NB4 (cell line): Measurements from ENCODE around the gene IFI27L1.

ENCODE experiments used
- DNase-seq: peaks from one replicate; pipeline ENCODE4 v3.0.0; 2010; ENCODE audit warnings: low read depth
- H3K4me3 ChIP-seq: one replicate; pipeline ENCODE4 v1.5.1; 2011; ENCODE audit warnings: mild to moderate bottlenecking, low read depth, low read length, moderate library complexity
- CTCF ChIP-seq: IDR thresholded peaks from one replicate; pipeline ENCODE4 v1.5.1; 2012; ENCODE audit warnings: low read depth, low read length
- MYC ChIP-seq: IDR thresholded peaks from 2 replicates; pipeline ENCODE4 v1.6.1; 2011; ENCODE audit warnings: low read depth, low read length
- POLR2A ChIP-seq: IDR thresholded peaks from 2 replicates; pipeline ENCODE4 v1.6.1; 2011; ENCODE audit warnings: mild to moderate bottlenecking; ENCODE audit not compliant: insufficient read length; ENCODE audit errors: extremely low read depth
- TF ChIP-seq, protein P1 (sequence below): IDR thresholded peaks from 2 replicates; pipeline ENCODE4 v1.6.1; 2011; ENCODE audit warnings: low read depth, low read length

Gene IFI27L1

DNA sequence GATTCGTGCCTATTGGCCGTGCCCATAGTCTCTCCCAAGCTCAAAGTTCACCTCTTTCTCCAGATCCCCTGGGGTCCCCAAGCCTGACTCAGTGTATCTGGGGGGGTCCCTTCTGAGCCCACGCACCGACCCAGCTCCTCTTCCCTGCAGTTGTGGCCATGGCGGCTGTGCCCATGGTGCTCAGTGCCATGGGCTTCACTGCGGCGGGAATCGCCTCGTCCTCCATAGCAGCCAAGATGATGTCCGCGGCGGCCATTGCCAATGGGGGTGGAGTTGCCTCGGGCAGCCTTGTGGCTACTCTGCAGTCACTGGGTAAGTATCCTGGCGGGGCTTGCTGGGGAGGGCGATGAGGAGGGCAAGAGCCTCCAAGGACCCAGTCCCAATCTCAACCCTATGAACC is 34.5 kb downstream of the IFI27L1 start:
- TF ChIP-seq CTCF: no peak
- TF ChIP-seq MYC: no peak
- TF ChIP-seq POLR2A: no peak
- TF ChIP-seq, protein P1, sequence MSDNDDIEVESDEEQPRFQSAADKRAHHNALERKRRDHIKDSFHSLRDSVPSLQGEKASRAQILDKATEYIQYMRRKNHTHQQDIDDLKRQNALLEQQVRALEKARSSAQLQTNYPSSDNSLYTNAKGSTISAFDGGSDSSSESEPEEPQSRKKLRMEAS: no peak
- no peak for DNase-seq
- no peak overlapping the region for H3K4me3 ChIP-seq

GRCh38 chr14:94116701-94117100 is 35.6 kb downstream of the IFI27L1 start:
- no peak overlapping the region for H3K4me3 ChIP-seq
- no peak for DNase-seq

DNA sequence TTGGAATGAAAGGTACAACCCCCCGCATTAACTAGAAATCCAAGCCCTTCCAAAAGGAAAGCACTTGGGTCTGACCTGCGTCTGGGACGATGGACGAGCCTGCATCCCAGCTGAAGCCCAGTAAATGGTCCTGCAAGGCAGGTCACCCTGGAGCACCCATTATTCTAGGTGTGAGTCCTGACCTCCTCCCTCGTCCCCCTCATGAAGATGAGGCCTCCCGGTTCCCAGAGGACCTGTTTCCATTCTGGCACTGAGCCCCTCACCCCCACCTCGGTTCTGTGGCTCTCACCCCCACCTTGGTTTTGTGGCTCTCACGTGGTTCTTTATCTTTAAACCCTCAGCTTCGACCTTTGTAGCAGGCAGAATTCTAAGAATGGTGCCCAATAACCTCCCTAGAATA is 36.7 kb downstream of the IFI27L1 start:
- TF ChIP-seq MYC: no peak
- TF ChIP-seq, protein P1: no peak
- no peak for TF ChIP-seq POLR2A
- TF ChIP-seq CTCF: no peak
- DNase-seq: no peak
- no peak overlapping the region for H3K4me3 ChIP-seq

More at GRCh38 chr14:94116701-94117100, 35.6 kb downstream of the IFI27L1 start:
- TF ChIP-seq CTCF: no peak
- TF ChIP-seq POLR2A: no peak
- no peak for TF ChIP-seq MYC
- TF ChIP-seq, protein P1: no peak

DNA sequence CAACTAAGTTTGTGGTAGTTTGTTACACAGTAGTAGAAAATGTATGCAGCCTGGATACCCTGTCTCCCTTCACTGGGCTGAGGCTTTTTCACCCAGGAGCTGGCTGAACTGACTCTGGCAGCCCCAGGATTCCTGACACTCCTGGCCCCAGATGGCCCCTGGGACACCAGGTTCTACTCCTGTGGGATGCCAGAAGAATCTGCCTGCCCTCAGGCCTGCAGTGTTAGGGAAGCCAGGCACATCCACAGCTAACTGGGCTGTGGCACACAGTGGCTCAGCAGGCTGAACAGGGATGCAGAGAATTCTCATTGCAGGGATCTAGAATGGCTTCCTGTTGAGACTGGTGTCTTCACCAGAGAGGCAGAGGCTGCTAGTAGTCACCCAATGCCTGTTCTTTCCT is 38.0 kb downstream of the IFI27L1 start:
- H3K4me3 ChIP-seq: no peak overlapping the region
- TF ChIP-seq, protein P1: no peak
- TF ChIP-seq MYC (no peak), POLR2A (no peak), CTCF (no peak)
- no peak for DNase-seq

GRCh38 chr14:94120667-94121340 is 39.7 kb downstream of the IFI27L1 start:
- no peak for DNase-seq
- H3K4me3 ChIP-seq: no peak overlapping the region
- no peak for TF ChIP-seq POLR2A
- no peak for TF ChIP-seq CTCF
- no peak for TF ChIP-seq MYC
- TF ChIP-seq, protein P1: no peak
